ENCODE measurements around the gene VIPAS39. TPM values are rescaled to one million over a fixed set of nuclear protein-coding genes. Genes with fewer than 3 reads are reported as not detected.

Gene VIPAS39
- total and polyA plus RNA-seq, 2 of the 13 experiments (the other 11 are each of a cell fraction or from before 2014, with no cell fraction given), result 13.3 to 21.5 TPM

- TF ChIP-seq ZSCAN25 (CRISPR knock-in tag; IDR thresholded peaks at IDR 0.05) (peak; percentile 97), SALL1 (CRISPR knock-in tag; IDR thresholded peaks at IDR 0.05) (no peak; the same call in 1 of the 2 replicates), KLF15 (CRISPR knock-in tag; IDR thresholded peaks at IDR 0.05; ENCODE audit: borderline replicate concordance) (peak; percentile 33; the same call in 1 of the 2 replicates), GLI4 (CRISPR knock-in tag; IDR thresholded peaks at IDR 0.05; ENCODE audit: borderline replicate concordance) (0 out of 2 replicates have a peak, but pooled peaks have one; percentile 58), ZNF773 (CRISPR knock-in tag; IDR thresholded peaks at IDR 0.05; ENCODE audit: borderline replicate concordance) (no peak; the same call in 1 of the 2 replicates), STAT5B (CRISPR knock-in tag; IDR thresholded peaks at IDR 0.05) (no peak), REPIN1 (CRISPR knock-in tag; IDR thresholded peaks at IDR 0.05; ENCODE audit: borderline replicate concordance, low read depth) (0 out of 2 replicates have a peak, but pooled peaks have one; percentile 38), TFE3 (CRISPR knock-in tag; IDR thresholded peaks at IDR 0.05) (peak; percentile 28; the same call in 1 of the 2 replicates), KLF16 (CRISPR knock-in tag; IDR thresholded peaks at IDR 0.05) (0 out of 4 replicates have a peak, but pooled peaks of 1 of the 2 experiments have one; percentile 25), MXD4 (CRISPR knock-in tag; IDR thresholded peaks at IDR 0.05) (peak; percentile 43), ZSCAN20 (CRISPR knock-in tag; IDR thresholded peaks at IDR 0.05; ENCODE audit: borderline replicate concordance) (peak; percentile 70; the same call in 1 of the 2 replicates), TAF1 (CRISPR knock-in tag; IDR thresholded peaks at IDR 0.05) (peak; percentile 31; the same call in 1 of the 2 replicates), NONO (IDR thresholded peaks at IDR 0.05) (no peak), NONO (CRISPR knock-in tag; conservative IDR thresholded peaks at IDR 0.05) (peak; percentile 64), SALL2 (CRISPR knock-in tag; IDR thresholded peaks at IDR 0.05) (peak; percentile 30; the same call in 1 of the 2 replicates), MTF1 (CRISPR knock-in tag; IDR thresholded peaks at IDR 0.05) (no peak), SOX6 (IDR thresholded peaks at IDR 0.05) (no peak), SOX6 (CRISPR knock-in tag; IDR thresholded peaks at IDR 0.05) (peak; percentile 30; the same call in 1 of the 2 replicates), ERF (CRISPR knock-in tag; IDR thresholded peaks at IDR 0.05) (peak; percentile 77; the same call in 1 of the 2 replicates), ZNF251 (CRISPR knock-in tag; IDR thresholded peaks at IDR 0.05) (no peak), ZGPAT (CRISPR knock-in tag; IDR thresholded peaks at IDR 0.05) (peak; percentile 77; the same call in 1 of the 2 replicates), PAF1 (CRISPR knock-in tag; IDR thresholded peaks at IDR 0.05) (no peak), PTBP1 (IDR thresholded peaks at IDR 0.05; ENCODE audit: low read depth, low read length, poor library complexity, severe bottlenecking) (no peak), HDAC1 (CRISPR knock-in tag; IDR thresholded peaks at IDR 0.05) (peak; percentile 16; the same call in 1 of the 2 replicates), XRCC5 (optimal IDR thresholded peaks at IDR 0.05; ENCODE audit: low read length) (peak; percentile 50)
- TF ChIP-seq, protein P1, sequence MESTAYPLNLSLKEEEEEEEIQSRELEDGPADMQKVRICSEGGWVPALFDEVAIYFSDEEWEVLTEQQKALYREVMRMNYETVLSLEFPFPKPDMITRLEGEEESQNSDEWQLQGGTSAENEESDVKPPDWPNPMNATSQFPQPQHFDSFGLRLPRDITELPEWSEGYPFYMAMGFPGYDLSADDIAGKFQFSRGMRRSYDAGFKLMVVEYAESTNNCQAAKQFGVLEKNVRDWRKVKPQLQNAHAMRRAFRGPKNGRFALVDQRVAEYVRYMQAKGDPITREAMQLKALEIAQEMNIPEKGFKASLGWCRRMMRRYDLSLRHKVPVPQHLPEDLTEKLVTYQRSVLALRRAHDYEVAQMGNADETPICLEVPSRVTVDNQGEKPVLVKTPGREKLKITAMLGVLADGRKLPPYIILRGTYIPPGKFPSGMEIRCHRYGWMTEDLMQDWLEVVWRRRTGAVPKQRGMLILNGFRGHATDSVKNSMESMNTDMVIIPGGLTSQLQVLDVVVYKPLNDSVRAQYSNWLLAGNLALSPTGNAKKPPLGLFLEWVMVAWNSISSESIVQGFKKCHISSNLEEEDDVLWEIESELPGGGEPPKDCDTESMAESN (CRISPR knock-in tag; conservative IDR thresholded peaks at IDR 0.05), result peak; percentile 72
Measured at GRCh38 chr14:77498120-77498979, 40.9 kb upstream of the VIPAS39 start, which contains the start of gene ISM2 (continued).
